ENCODE measurements around the gene C2CD4D. TPM values are rescaled to one million over a fixed set of nuclear protein-coding genes. Genes with fewer than 3 reads are reported as not detected.

The C2CD4D gene
- total RNA-seq, 1 experiment from 2014 or later = 0.17 TPM

- Histone ChIP-seq H3K79me2 (ENCODE audit: insufficient read depth, low read length) (no peaks in the 10 kb centered on the region), H3K36me3 (ENCODE audit: control insufficient read depth in 1 of 2, insufficient read depth in 2 of 2, low read length in 2 of 2) (0 out of 4 replicates have a peak, but pooled peaks cover 0 to 9% of the 10 kb centered on the region in 2 experiments), H3K27ac (ENCODE audit: low read depth, low read length) (no peak overlapping the region), H3K4me3 (replicated peaks in 1 of 2; ENCODE audit: low read depth in 1 of 2, low read length in 2 of 2) (no peak overlapping the region), H2AFZ (ENCODE audit: low read depth, low read length, poor library complexity, severe bottlenecking) (no peak overlapping the region), H3K9ac (ENCODE audit: low read length) (no peak overlapping the region), H3K27me3 (ENCODE audit: insufficient read depth, low read length) (no peaks in the 10 kb centered on the region), H3K9me3 (ENCODE audit: control insufficient read depth in 1 of 2, insufficient read depth in 1 of 2, low read depth in 1 of 2, low read length in 2 of 2) (no peaks in the 10 kb centered on the region), H3K4me1 (ENCODE audit: control insufficient read depth in 1 of 2, insufficient read depth in 2 of 2, low read length in 2 of 2) (peaks cover 6 to 7% of the 10 kb centered on the region in 2 experiments; a peak in 2 of 4 replicates), H4K20me1 (ENCODE audit: insufficient read depth) (no peaks in the 10 kb centered on the region; the same call in 1 of the 2 replicates), H3K9me2 (ENCODE audit: insufficient read depth) (no peaks in the 10 kb centered on the region), H3K4me2 (ENCODE audit: low read length) (no peak overlapping the region)
- BruUV-seq (replicated peaks) = no TSS peak
- POLR2A ChIA-PET = no interaction called here
- DNase-seq (ENCODE audit: low read depth, low spot score) (no peak), ATAC-seq (no peak)
- RAD21 ChIA-PET (ENCODE audit: low non-redundant PET in 1 of 2, low total read pairs in 2 of 2, uncharacterized antibody in 2 of 2, unreplicated experiment in 2 of 2) = no interaction called here
- TF ChIP-seq CEBPB (IDR thresholded peaks at IDR 0.05; ENCODE audit: low read depth) (no peak), YY1 (IDR thresholded peaks at IDR 0.05; ENCODE audit: extremely low read depth, insufficient replicate concordance, low read depth, low read length) (no peak), POLR2AphosphoS5 (IDR thresholded peaks at IDR 0.05; ENCODE audit: low read depth, low read length) (no peak), ELF1 (IDR thresholded peaks at IDR 0.05; ENCODE audit: borderline replicate concordance, low read depth) (no peak), CBX3 (IDR thresholded peaks at IDR 0.05; ENCODE audit: low read depth) (no peak), FOSL1 (IDR thresholded peaks at IDR 0.05; ENCODE audit: low read depth) (no peak), SP1 (IDR thresholded peaks at IDR 0.05; ENCODE audit: low read depth) (no peak), TCF7L2 (IDR thresholded peaks at IDR 0.05; ENCODE audit: borderline replicate concordance, extremely low read depth, insufficient read depth, insufficient read length) (no peak), SIN3A (IDR thresholded peaks at IDR 0.05; ENCODE audit: low read depth) (no peak), ZNF274 (IDR thresholded peaks at IDR 0.05; ENCODE audit: low read depth, low read length) (no peak)
- TF ChIP-seq, protein P1, sequence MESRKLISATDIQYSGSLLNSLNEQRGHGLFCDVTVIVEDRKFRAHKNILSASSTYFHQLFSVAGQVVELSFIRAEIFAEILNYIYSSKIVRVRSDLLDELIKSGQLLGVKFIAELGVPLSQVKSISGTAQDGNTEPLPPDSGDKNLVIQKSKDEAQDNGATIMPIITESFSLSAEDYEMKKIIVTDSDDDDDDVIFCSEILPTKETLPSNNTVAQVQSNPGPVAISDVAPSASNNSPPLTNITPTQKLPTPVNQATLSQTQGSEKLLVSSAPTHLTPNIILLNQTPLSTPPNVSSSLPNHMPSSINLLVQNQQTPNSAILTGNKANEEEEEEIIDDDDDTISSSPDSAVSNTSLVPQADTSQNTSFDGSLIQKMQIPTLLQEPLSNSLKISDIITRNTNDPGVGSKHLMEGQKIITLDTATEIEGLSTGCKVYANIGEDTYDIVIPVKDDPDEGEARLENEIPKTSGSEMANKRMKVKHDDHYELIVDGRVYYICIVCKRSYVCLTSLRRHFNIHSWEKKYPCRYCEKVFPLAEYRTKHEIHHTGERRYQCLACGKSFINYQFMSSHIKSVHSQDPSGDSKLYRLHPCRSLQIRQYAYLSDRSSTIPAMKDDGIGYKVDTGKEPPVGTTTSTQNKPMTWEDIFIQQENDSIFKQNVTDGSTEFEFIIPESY (IDR thresholded peaks at IDR 0.05; ENCODE audit: extremely low read depth, insufficient replicate concordance, low read length) = no peak
- TF ChIP-seq, protein P2, sequence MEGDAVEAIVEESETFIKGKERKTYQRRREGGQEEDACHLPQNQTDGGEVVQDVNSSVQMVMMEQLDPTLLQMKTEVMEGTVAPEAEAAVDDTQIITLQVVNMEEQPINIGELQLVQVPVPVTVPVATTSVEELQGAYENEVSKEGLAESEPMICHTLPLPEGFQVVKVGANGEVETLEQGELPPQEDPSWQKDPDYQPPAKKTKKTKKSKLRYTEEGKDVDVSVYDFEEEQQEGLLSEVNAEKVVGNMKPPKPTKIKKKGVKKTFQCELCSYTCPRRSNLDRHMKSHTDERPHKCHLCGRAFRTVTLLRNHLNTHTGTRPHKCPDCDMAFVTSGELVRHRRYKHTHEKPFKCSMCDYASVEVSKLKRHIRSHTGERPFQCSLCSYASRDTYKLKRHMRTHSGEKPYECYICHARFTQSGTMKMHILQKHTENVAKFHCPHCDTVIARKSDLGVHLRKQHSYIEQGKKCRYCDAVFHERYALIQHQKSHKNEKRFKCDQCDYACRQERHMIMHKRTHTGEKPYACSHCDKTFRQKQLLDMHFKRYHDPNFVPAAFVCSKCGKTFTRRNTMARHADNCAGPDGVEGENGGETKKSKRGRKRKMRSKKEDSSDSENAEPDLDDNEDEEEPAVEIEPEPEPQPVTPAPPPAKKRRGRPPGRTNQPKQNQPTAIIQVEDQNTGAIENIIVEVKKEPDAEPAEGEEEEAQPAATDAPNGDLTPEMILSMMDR (IDR thresholded peaks at IDR 0.05 in 2 of 3, conservative IDR thresholded peaks at IDR 0.05 in 1 of 3; ENCODE audit: borderline replicate concordance in 1 of 3, insufficient read depth in 1 of 3, low read depth in 2 of 3, low read length in 2 of 3) = no peak
- TF ChIP-seq, protein P3, sequence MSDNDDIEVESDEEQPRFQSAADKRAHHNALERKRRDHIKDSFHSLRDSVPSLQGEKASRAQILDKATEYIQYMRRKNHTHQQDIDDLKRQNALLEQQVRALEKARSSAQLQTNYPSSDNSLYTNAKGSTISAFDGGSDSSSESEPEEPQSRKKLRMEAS (IDR thresholded peaks at IDR 0.05) = no peak
- intact Hi-C loops (cut with micrococcal nuclease) = no loop called here
- CTCF ChIA-PET = interaction anchor here (0.8 to 1.6 kb wide), 3 partner anchors 19 to 51 kb away, joined by 3 to 4 read pairs (median 3); no protein-coding TSS in a partner anchor
Measured at GRCh38 chr1:151882466-151882865, 42.8 kb upstream of the C2CD4D start.
